Tibial artery (tissue), 4 donors: ENCODE results near the gene HPGDS.
A peak's percentile ranks its signal among the peaks of the same experiment; 100 is the strongest.

Experiments
- DNase-seq, 2 donors: peaks; one replicate each; pipeline ENCODE4 v3.0.0-alpha.2; 2019
- H3K27ac ChIP-seq, 2 donors: fragments of 200-600 bp; sonication (generic) in 1 of 2; 1 replicate in 1 of 2; 2 replicates in 1 of 2; pipeline ENCODE4 v1.5.1; 2018 to 2019; ENCODE audit warnings: mild to moderate bottlenecking in 1 of 2
- H3K27me3 ChIP-seq, 2 donors: fragments of 200-600 bp; sonication (generic) in 1 of 2; one replicate each; pipeline versions ENCODE4 v1.5.1 to v1.6.0; 2016 to 2019
- H3K36me3 ChIP-seq, 3 donors: fragments of 200-600 bp; sonication (generic) in 2 of 3; one replicate each; pipeline ENCODE4 v1.5.1; 2016 to 2019; ENCODE audit warnings: mild to moderate bottlenecking in 2 of 3
- H3K4me1 ChIP-seq, 4 donors: fragments of 200-600 bp; sonication (generic) in 2 of 4; 1 replicate in 3 of 4; 2 replicates in 1 of 4; pipeline ENCODE4 v1.5.1; 2016 to 2019
- H3K4me3 ChIP-seq, 2 donors: fragments of 200-600 bp; sonication (generic) in 1 of 2; 1 replicate in 1 of 2; 2 replicates in 1 of 2; pipeline ENCODE4 v1.5.1; 2018 to 2019; ENCODE audit warnings: mild to moderate bottlenecking in 2 of 2
- H3K9me3 ChIP-seq, 3 donors: fragments of 200-600 bp; sonication (generic) in 1 of 3; one replicate each; pipeline ENCODE4 v1.5.1; 2016 to 2019
- CTCF ChIP-seq, 2 experiments: fragments of 200-600 bp in 1 of 2; fragments of 450-650 bp in 1 of 2; IDR thresholded peaks; one replicate each; pipeline ENCODE4 v1.5.1; 2017 to 2019; ENCODE audit warnings: antibody characterized with exemption in 2 of 2, mild to moderate bottlenecking in 1 of 2, moderate library complexity in 1 of 2
- intact Hi-C: fragments of 100-400 bp; cut with DNase I; formaldehyde crosslinking; loops from one replicate; pipeline ENCODE4 v1.15.0; 2023; ENCODE audit warnings: low total_unique reads

The HPGDS gene

GRCh38 chr4:94307231-94307871, 35.3 kb downstream of the HPGDS start:
- H3K9me3 ChIP-seq, result no peaks in the 10 kb centered on the region
- no peaks in the 10 kb centered on the region for H3K36me3 ChIP-seq
- H3K27me3 ChIP-seq, result no peaks in the 10 kb centered on the region
- TF ChIP-seq CTCF (IDR thresholded peaks at IDR 0.05), result no peak
- no peak overlapping the region for H3K27ac ChIP-seq
- peaks cover 0 to 5% (median 0%) of the 10 kb centered on the region in 4 donors for H3K4me1 ChIP-seq
- intact Hi-C loops, result no loop called here
- DNase-seq, result no peak
- H3K4me3 ChIP-seq, result no peak overlapping the region

GRCh38 chr4:94306713-94307112, 35.9 kb downstream of the HPGDS start:
- Histone ChIP-seq H3K4me3 (no peak overlapping the region), H3K27ac (no peak overlapping the region)
- no peak for TF ChIP-seq CTCF (IDR thresholded peaks at IDR 0.05)

GRCh38 chr4:94305466-94306225, 37.0 kb downstream of the HPGDS start:
- Histone ChIP-seq H3K4me3 (no peak overlapping the region), H3K4me1 (peaks cover 0 to 5% (median 0%) of the 10 kb centered on the region in 4 donors), H3K9me3 (no peaks in the 10 kb centered on the region), H3K27me3 (no peaks in the 10 kb centered on the region), H3K27ac (no peak overlapping the region), H3K36me3 (no peaks in the 10 kb centered on the region)
- DNase-seq, result no peak
- no peak for TF ChIP-seq CTCF (IDR thresholded peaks at IDR 0.05)
- intact Hi-C loops, result no loop called here

More at GRCh38 chr4:94306713-94307112, 35.9 kb downstream of the HPGDS start:
- intact Hi-C loops, result no loop called here
- no peak for DNase-seq
- Histone ChIP-seq H3K9me3 (no peaks in the 10 kb centered on the region), H3K36me3 (no peaks in the 10 kb centered on the region), H3K27me3 (no peaks in the 10 kb centered on the region), H3K4me1 (peaks cover 0 to 5% (median 0%) of the 10 kb centered on the region in 4 donors)

- intact Hi-C loops, result no loop called here
- Histone ChIP-seq H3K4me3 (no peak overlapping the region), H3K27me3 (no peaks in the 10 kb centered on the region), H3K27ac (no peak overlapping the region), H3K9me3 (no peaks in the 10 kb centered on the region), H3K4me1 (peaks cover 0 to 5% (median 0%) of the 10 kb centered on the region in 4 donors), H3K36me3 (no peaks in the 10 kb centered on the region)
- no peak for DNase-seq
- TF ChIP-seq CTCF (IDR thresholded peaks at IDR 0.05), result peak; percentile 50 to 54
Measured at GRCh38 chr4:94304365-94304971, 38.2 kb downstream of the HPGDS start.

- no peak for TF ChIP-seq CTCF (IDR thresholded peaks at IDR 0.05)
- Histone ChIP-seq H3K9me3 (no peaks in the 10 kb centered on the region), H3K4me1 (peaks cover 0 to 2% (median 0%) of the 10 kb centered on the region in 4 donors), H3K27me3 (no peaks in the 10 kb centered on the region), H3K4me3 (no peak overlapping the region), H3K36me3 (no peaks in the 10 kb centered on the region), H3K27ac (no peak overlapping the region)
- no peak for DNase-seq
- intact Hi-C loops, result no loop called here
Measured at GRCh38 chr4:94302191-94302590, 40.4 kb downstream of the HPGDS start.
